Hair follicular keratinocyte (primary cell): ENCODE data around the gene TUT1. TPM values are rescaled to one million over a fixed set of nuclear protein-coding genes. Genes with fewer than 3 reads are reported as not detected.

Experiments used
- total RNA-seq: library from RNA; depleted of rRNA; stranded (reverse); fragments of >200 nt; gene quantifications from 2 replicates; pipeline ENCODE4 v1.2.3, GENCODE V29; 2015

Gene TUT1
- total RNA-seq: 8.4 and 13.9 TPM in 2 replicates

GRCh38 chr11:62591448-62592145 lies at the start of gene TUT1:
TSS of gene TUT1 (minus strand) at chr11:62591523. CDS start at chr11:62591485, 38 bp downstream.

GRCh38 chr11:62621567-62622470 lies 30.5 kb upstream of the TUT1 start, which contains the start of gene B3GAT3:
TSS of gene B3GAT3 (minus strand) at chr11:62621986. CDS start at chr11:62621947, 39 bp downstream.

GRCh38 chr11:62612366-62613290 lies 21.3 kb upstream of the TUT1 start, which contains the start of the genes EML3 and ROM1:
TSS of gene EML3 (minus strand) at chr11:62612775. CDS start at chr11:62612457, 318 bp downstream.
TSS of gene ROM1 (plus strand) at chr11:62613257. CDS start at chr11:62613282, 25 bp downstream.

GRCh38 chr11:62601372-62602140 lies 10.2 kb upstream of the TUT1 start, which contains the start of gene MTA2:
TSS of gene MTA2 (minus strand) at chr11:62601865. CDS start at chr11:62601450, 415 bp downstream.

GRCh38 chr11:62573592-62574362 lies 17.5 kb downstream of the TUT1 start, which contains the start of gene EEF1G:
TSS of gene EEF1G (minus strand) at chr11:62573891. CDS start at chr11:62573842, 49 bp downstream.

GRCh38 chr11:62546244-62546928 lies 44.9 kb downstream of the TUT1 start, which contains the start of gene AHNAK:
TSS of gene AHNAK (minus strand) at chr11:62546806. CDS start at chr11:62536098, 10,708 bp downstream.

Other genes starting within 250 kb of the TUT1 start
- not detected in 2 replicates for gene SCGB1A1, start 172.5 kb downstream of the TUT1 start, total RNA-seq
- 176 and 366 TPM in 2 replicates for gene AHNAK, start 44.7 kb downstream of the TUT1 start, total RNA-seq
- gene EEF1G, start 17.6 kb downstream of the TUT1 start, total RNA-seq: 1,936 and 2,201 TPM in 2 replicates
- gene MTA2, start 10.3 kb upstream of the TUT1 start, total RNA-seq: 97.5 and 169 TPM in 2 replicates
- 20.2 and 28.7 TPM in 2 replicates for gene EML3, start 21.3 kb upstream of the TUT1 start, total RNA-seq
- gene ROM1, start 21.7 kb upstream of the TUT1 start, total RNA-seq: 1.7 and 2.3 TPM in 2 replicates
- gene B3GAT3, start 30.5 kb upstream of the TUT1 start, total RNA-seq: 42.0 and 47.1 TPM in 2 replicates
- gene GANAB, start 55.1 kb upstream of the TUT1 start, total RNA-seq: 188 TPM in 2 replicates
- gene INTS5, start 61.8 kb upstream of the TUT1 start, total RNA-seq: 21.2 and 29.4 TPM in 2 replicates
- gene C11orf98, start 73.7 kb upstream of the TUT1 start, total RNA-seq: 53.8 and 88.1 TPM in 2 replicates
- gene CSKMT, start 73.8 kb upstream of the TUT1 start, total RNA-seq: 7.8 and 19.2 TPM in 2 replicates
- 12.5 and 22.6 TPM in 2 replicates for gene UQCC3, start 80.2 kb upstream of the TUT1 start, total RNA-seq
- 2.4 and 3.4 TPM in 2 replicates for gene LBHD1, start 80.7 kb upstream of the TUT1 start, total RNA-seq
- gene UBXN1, start 87.5 kb upstream of the TUT1 start, total RNA-seq: 139 and 165 TPM in 2 replicates
- 0.08 TPM in 2 replicates for gene LRRN4CL, start 98.0 kb upstream of the TUT1 start, total RNA-seq
- 20.9 and 34.7 TPM in 2 replicates for gene BSCL2, start 115.9 kb upstream of the TUT1 start, total RNA-seq
- gene GNG3, start 116.2 kb upstream of the TUT1 start, total RNA-seq: not detected in 2 replicates
- 6.4 and 6.5 TPM in 2 replicates for gene HNRNPUL2, start 135.9 kb upstream of the TUT1 start, total RNA-seq
- 15.5 and 17.5 TPM in 2 replicates for gene TTC9C, start 137.0 kb upstream of the TUT1 start, total RNA-seq
- 5.0 and 6.1 TPM in 2 replicates for gene ZBTB3, start 162.6 kb upstream of the TUT1 start, total RNA-seq
- gene POLR2G, start 170.1 kb upstream of the TUT1 start, total RNA-seq: 125 and 151 TPM in 2 replicates
- gene TAF6L, start 179.9 kb upstream of the TUT1 start, total RNA-seq: 11.5 and 22.3 TPM in 2 replicates
- gene TMEM179B, start 195.9 kb upstream of the TUT1 start, total RNA-seq: 46.2 and 52.1 TPM in 2 replicates
- gene TMEM223, start 200.5 kb upstream of the TUT1 start, total RNA-seq: 42.2 and 53.8 TPM in 2 replicates
- gene NXF1, start 213.9 kb upstream of the TUT1 start, total RNA-seq: 21.8 and 26.4 TPM in 2 replicates
- gene STX5, start 240.5 kb upstream of the TUT1 start, total RNA-seq: 26.9 and 37.9 TPM in 2 replicates
- not detected in 2 replicates for gene TEX54, start 241.3 kb upstream of the TUT1 start, total RNA-seq
- 65.8 and 125 TPM in 2 replicates for gene WDR74, start 248.1 kb upstream of the TUT1 start, total RNA-seq